Gastroesophageal sphincter (tissue), 3 donors: Measurements from ENCODE around the gene MUSK.

ENCODE experiments used
- CTCF ChIP-seq, 4 experiments: fragments of 200-600 bp in 2 of 4; fragments of 450-650 bp in 2 of 4; sonication (generic) in 1 of 4; IDR thresholded peaks; one replicate each; pipeline ENCODE4 v1.5.1; 2017 to 2019; ENCODE audit warnings: antibody characterized with exemption in 4 of 4, mild to moderate bottlenecking in 2 of 4, moderate library complexity in 2 of 4
- POLR2A ChIP-seq, 2 donors: fragments of 450-650 bp; IDR thresholded peaks; one replicate each; pipeline ENCODE4 v1.6.1; 2017; ENCODE audit warnings: antibody characterized with exemption in 2 of 2, mild to moderate bottlenecking in 2 of 2, moderate library complexity in 1 of 2
- POLR2AphosphoS5 ChIP-seq: sonication (generic); formaldehyde crosslinking; IDR thresholded peaks from one replicate; pipeline ENCODE4 v1.6.1; 2017; ENCODE audit warnings: antibody characterized with exemption

DNA sequence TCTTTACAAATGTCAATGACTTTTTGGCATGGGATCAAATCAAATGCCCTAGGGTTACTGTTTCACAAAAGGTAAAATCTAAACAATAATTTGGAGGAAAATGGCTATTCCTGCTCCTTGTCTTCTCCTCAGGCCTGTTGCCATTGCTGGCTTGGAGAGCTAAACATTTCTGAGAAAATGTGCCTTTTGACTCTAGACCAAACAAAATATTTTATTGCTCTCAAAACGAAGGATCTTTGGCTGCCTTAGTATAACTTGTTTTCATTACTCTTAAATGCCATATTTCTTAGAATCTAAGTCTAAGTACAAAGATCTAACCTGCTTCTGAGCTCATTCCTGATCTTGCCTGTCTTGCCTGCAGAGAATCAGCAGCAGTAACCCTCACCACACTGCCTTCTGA, 116.6 kb downstream of the MUSK start:
- no peak for TF ChIP-seq POLR2AphosphoS5
- TF ChIP-seq CTCF (IDR thresholded peaks at IDR 0.05): no peak
- TF ChIP-seq POLR2A (IDR thresholded peaks at IDR 0.05): no peak
